ENCODE data around the gene MCMBP.
"Not testable (repeated sequence)": the region's sequence is repeated elsewhere in the genome, so short reads cannot be mapped to it uniquely, and the experiment has no call there.

The MCMBP gene

DNA sequence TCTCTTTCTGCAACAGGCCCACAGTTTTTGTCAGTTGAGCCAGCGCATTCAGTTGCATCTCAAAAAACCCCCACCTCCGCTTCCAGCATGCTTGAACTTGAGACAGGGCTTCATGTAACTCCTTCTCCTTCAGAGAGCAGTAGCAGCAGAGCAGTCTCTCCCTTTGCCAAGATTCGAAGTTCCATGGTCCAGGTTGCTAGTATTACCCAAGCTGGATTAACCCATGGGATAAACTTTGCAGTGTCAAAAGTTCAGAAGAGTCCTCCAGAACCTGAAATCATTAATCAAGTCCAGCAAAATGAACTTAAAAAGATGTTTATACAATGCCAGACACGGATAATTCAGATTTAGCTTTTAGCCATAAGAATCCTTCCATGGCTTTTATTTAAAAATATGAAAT, 45.2 kb downstream of the MCMBP start:
- no peak for DNase-seq

DNA sequence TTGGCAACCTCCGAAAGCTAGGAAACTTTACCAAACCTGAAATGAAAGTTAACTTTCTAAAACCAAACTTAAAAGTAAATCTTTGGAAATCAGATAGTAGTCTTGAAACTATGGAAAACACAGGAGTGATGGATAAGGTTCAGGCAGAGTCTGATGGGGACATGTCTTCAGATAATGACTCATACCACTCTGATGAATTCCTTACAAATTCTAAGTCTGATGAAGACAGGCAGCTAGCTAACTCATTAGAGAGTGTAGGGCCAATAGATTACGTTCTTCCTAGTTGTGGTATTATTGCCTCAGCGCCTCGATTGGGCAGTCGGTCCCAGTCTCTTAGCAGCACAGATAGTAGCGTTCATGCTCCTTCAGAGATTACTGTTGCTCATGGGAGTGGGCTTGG, 45.9 kb downstream of the MCMBP start:
- DNase-seq, result no peak

DNA sequence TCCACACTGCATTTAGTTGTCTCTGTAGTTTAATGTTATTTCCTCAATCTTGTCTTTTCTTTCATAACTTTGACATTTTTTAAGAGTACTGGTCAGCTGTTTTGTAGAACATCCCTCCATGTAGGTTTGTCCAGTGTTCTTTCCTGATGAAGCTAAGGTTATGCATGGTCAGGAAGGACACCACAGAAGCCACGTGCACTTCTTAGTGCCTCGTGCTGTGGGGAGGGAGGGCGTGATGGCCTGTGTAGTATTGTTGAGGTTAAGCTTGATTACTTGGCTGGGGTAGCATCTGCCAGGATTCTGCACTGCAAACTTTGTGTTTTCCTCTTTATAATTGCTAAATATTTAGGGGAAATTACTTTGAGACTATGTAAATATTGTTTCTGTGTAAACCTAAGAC, 48.3 kb downstream of the MCMBP start:
- DNase-seq, result no peak

DNA sequence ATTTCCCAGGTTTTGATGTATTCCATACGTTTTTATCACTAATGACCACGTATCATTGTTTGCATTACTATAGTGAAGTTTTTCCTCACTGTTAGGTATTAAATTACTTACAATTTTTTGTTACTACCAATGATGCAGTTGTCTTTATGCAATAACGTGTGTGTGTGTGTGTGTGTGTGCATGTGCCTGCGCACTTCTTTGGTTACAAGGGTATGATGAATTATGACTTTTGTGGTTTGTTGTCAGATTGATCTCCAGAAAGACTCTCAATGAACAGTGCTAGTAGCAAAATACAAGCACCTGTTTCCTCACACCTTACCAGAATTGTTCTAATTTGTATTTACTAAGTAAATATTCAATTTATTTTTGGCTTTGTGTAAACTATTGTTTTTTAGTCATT, 51.5 kb downstream of the MCMBP start:
- no peak for DNase-seq

DNA sequence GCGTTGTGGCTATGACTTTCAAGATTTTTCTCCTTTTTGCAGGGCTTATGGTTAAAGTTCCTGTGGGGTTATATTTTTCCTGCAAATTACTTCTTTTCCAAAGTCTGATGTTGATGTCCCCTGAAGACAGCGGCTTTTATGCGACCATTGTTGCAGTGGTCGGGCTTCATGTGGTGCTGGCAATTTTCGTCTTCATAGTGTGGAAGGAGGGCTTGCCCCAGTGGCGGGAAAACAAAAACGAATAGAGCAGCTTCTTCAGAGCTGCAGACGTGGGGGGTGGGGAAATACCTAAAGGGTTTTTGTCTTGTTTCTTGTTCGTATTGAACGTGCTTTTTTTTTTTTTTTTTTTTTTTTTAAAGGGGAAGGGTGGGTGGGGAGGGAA, 53.8 kb downstream of the MCMBP start:
- no peak for DNase-seq

DNA sequence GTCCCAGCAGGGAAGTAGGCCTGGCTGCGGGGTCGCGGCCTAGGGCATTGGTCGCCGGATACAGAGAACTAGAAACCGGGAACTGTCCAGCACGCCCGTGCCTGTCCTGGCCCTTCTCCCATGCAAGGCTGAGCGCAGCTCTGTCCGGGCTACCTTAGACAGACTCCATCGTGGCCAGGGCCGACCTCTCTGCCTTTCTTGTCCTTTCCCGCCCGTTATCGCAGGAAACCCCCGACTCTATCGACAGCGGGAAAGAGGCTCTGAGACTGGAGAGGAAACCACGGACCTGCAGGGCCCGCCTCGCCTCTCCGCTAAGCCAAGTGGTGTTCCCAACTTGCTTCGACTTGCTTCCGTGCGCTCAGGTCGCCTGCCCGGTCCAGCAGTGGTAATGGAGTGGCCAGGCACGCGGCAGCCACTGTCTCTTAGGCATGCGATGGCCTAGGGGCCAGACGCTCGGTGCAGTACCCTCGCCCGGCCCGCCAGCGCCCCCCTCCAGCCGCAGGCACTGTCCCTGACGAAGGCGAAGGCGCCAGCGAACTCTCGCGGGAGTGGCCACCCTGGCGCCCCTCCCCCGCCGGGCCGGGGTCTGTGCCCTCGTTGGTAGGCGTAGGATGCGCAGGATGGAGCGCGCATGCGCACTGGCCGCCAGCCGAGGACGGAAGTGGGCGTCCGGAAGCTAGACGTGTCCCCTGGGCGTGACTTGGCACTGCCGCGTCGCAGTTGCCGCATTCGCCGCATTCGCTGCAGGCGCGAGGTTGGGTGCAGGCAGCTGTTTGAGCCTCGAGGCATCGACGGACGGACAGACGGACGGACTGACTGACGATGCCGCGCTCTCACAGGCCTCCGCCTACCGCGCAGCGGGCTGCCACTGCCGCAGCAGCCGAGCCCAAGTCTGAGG, 54.4 kb downstream of the MCMBP start:
- DNase-seq, result peak; percentile 8

DNA sequence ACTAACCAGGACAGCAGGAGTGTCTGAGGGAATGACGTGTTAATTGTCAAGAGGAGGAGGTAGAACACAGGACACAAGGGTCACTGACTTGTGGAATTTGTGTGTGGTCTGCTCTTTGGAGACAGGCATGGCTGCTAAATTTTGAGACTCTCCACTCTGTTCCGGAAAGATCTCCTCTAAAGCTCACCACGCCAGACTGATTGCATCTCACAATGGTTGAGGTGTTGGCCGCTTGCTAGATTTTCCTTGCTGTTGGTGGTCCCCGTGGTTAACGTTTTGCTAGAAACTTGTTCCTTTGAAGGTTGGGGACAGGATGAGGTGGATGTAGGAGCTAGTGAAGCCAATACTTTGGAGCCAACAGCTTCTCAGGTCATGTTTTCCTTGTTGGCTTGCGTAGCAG, 57.0 kb downstream of the MCMBP start:
- DNase-seq, result no peak

DNA sequence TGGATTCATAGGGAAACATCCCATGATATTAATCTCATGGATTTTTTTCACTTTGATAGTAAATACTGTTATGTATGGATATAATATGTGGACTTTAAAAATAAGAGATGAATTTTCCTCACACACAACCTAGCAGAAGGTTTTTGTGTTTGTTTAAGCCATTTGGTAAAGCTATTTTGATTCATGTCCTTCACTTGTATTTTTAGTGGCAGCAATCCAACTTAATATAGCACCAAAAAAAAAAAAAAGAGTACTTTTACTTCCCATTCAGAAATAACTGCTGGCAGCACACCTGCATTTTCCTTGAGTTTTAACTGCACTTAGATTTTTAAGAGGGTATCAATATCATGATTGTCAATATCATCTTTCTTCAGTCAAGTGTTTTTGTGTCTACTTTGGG, 60.0 kb downstream of the MCMBP start:
- no peak for DNase-seq

DNA sequence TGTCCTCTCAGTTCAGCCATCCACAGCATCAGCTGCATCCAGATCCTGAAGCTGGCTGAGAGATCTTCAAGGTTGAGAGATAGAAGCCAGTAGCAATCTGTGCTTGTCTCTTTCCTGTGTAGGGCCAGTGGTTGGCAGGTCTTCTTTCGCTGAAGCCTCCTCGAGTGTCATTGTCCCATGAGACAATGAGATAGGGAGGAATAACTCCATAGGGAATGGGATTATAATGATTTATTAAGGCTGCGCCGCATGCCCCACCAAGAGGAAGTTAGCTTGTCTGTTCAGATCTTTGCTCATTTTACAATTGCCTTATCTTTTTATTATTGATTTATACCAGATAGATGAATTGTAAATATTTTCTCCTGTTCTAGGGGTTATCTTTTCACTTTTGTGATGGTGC, 61.5 kb downstream of the MCMBP start:
- no peak for DNase-seq

DNA sequence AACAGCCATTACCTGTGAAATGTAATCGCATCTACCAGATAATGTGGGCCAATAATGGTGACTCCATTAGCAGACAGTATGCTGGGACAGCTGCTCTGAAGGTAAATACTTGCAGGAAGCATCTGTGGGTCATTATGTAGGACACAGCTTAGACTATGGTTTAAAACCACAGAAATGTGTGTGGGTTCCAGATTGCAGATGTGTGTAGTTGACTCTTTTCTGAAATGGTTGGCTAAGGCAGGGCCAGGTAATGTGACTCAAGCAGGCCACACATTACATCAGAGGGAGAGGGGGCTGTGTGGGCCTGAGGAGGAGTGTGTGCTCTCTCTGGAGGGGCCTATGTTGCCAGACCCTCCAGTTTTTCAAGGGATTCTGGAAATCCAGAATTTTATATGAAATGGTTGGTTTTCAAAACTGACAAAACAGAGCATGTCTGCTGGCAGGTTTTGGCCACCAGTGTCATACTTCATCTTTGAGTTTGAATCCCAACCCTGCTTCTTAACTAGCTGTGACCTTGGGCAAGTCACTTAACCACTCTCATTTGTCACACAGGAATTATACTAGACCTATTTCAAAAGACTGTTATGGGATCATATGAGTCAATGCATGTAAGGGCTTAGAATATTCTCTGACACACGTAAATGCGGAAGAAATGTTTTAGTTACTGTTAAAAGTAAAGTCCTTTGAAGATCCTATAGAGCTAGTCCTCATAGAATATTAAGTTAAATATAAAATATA, 64.5 kb downstream of the MCMBP start:
- DNase-seq, result no peak

DNA sequence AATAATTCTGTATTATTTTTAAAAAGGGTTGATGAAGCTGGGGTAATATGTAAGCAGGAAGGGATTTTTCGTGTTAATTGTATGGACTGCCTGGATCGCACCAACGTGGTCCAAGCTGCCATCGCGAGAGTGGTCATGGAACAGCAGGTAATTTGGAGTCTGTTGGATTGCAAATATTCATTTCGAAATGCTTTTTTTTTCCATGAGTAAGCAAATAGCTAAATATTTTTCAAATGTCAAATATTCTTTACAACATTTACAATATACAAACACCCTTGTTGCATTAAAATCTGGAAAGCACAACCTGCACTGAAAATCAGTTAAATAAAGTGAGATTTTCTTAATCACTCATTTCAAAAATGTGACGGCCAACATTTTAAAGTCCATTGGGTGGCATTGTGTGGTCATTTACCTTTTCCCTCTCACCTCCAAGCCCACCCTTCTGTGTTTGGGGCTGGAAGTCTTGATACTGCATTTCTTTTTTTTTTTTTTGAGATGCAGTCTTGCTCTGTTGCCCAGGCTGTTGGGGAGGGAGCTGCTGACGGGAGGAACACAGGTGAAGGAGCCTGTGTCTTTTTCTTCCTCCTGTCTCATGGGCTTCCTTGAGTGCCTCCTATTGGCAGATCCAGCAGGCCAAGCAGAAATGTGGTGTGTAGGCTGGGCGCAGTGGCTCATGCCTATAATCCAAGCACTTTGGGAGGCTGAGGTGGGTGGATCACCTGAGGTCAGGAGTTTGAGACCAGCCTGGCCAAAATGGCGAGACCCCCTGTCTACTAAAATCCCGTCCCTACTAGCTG, 66.1 kb downstream of the MCMBP start:
- no peak for DNase-seq

DNA sequence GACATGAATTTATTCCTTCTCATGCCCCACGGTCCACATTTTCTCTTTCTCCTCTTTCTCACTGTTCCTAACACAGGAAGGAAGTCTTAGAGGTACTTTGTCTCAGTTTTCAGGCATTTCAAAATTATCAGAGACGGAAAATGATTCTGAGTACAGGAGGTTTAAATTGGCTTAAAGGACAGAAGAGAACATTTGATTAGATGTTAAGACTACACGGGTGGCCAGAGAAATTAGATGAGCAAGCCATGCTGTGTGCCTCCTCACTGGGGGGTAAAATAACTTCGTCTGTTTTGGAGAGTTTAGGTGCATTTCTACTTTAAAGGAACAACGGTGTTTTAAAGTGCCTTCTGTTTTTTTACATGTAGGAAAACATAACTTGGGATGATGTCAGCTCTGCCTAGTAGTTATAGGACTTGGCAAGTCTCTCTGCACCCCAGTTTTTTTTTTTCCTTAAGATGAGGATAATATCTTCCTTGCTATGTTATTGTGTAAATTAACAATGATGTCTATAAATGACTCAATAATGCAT, 66.9 kb downstream of the MCMBP start:
- DNase-seq, result no peak

DNA sequence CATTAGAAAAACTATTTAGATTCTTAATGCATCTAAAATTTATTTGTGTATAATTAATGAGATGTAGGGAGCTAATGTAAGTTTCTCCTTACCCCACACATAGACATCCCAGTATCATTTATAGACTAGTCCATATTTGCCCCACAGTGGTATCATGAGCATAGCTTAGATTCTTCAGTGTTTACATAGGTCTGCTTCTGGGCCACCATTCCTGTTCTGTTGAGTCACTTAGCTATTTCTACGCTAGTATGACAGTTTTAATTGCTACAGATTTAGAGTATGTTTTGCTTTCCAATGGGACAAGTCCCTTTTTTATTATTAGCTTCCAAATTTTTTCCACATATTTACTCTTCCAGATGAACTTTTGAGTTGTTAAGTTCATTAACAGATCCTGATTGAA, 69.4 kb downstream of the MCMBP start:
- no peak for DNase-seq

DNA sequence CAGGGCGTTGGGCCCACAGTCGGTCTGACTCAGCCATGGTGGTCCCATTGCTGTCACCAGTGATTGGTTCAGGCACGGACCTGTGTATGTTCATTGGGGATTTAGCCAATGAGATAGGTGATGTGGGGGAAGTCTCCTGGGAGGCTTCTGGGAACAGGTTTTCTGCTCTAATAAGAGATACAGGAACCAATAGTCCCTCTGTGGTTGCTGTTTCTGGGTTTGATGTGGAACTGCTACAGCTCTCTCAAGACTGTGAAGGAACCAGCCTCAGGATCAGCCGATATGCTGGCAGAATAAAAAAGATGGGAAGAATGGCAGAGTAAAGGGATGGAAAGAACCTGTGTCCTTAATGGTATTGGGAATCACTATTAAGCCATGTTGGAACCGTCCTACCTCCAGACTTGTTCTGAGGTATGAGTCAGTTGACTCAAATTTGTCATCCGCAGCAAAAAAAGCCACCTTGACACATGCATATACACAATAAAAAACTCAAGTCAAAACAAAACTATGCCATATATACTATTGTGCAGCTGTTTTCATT, 70.6 kb downstream of the MCMBP start:
- DNase-seq, result no peak

DNA sequence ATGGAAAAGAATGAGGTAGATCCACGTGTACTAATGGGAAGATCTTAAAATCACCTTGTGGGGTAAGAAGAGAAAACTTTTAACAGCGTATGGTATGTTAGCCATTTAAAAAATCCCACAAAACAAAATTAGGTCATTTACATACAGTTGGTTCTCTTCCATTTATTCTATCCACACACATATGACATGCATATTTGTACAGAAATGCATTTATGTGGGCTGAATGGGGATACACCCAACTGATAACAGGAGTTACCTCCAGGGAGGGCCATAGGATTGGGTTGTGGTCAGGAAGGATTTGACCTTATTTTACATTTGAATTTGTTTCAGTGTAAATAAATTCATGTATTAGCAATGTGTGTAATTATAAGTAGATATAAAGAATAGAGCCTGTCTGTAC, 71.5 kb downstream of the MCMBP start:
- no peak for DNase-seq

DNA sequence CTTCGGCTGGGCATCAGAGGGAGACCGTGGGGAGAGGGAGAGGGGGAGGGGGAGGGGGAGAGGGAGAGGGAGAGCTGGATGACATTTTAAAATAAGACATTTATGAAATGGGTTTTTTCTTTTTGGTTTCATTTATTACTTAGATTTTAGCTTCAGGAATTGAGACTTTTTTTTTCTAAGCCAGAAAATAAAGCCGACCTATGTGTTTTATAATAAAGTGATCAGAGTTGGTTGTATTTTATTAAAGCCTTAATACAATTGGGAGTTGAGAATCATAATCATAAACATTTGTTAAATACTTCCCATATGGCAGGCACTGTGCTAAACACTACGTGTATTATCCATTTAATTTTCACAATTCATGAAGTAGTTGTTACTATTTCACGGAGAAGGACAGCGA, 76.6 kb downstream of the MCMBP start:
- no peak for DNase-seq

DNA sequence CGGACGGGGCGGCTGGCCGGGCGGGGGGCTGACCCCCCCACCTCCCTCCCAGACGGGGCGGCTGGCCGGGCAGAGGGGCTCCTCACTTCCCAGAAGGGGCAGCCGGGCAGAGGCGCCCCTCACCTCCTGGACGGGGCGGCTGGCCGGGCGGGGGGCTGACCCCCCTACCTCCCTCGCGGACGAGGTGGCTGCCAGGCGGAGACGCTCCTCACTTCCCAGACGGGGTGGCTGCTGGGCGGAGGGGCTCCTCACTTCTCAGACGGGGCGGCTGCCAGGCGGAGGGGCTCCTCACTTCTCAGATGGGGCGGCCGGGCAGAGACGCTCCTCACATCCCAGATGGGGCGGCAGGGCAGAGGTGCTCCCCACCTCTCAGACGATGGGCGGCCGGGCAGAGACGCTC, 77.5 kb downstream of the MCMBP start:
- not testable (repeated sequence) for DNase-seq

DNA sequence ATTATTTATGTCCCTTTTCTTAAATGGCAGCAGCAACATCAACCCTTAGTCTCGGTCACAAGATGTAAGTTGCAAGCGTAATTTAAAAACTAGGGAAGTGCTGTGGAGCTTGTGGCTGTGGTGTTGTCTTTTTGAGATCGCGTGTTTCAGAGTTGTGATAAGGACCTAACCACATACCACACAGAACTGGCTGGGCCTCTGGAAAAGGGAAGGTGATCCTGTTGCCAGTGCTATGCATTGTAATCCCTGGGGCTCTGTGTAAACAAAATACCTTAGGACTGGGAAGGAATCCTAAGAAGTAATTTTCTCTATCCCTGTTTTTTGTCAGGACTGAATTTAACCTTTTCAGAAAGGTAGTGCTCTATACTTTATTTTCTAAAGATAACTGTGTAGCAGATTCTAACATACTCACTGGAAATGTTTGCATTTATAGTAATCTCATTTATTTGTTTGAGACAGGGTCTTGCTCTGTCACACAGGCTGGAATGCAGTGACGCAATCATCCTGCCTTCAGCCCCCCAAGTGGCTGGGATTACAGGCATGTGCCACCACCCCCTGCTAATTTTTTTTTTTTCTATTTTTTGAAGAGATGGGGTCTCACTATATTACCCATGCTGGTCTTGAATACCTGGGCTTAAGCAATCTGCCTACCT, 86.4 kb downstream of the MCMBP start:
- DNase-seq, result no peak

DNA sequence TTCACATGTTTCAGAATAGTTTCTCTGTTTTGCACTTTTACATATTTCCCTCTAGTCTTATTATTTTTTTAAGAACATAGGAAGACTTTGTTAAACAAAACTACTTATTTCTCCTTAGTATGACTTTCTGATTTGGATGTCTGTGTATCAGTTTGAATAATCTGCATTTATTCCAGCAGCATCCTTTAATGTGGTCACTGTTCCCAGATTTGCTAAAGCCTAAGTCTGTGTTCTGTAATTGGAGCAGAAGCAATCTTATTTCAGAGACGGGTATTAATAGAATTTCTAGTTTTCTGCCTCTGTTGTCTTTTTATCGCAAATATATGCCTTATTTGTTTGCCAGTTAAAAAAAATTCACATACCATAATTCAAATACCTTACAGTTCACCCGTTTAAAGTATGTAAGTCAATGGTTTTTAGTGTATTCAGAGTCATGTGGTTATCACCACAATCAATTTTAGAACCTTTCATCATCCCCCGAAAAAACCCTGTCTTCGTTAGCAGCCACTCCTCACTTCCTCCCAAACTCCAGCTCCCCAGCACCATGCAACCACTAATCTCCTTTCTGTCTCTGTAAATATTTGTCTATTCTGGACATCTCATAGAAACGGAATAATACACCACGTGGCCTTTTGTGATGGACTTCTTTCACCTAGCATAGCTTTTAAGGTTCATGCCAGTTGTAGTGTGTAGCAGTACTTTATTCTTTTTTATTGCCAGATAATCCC, 88.1 kb downstream of the MCMBP start:
- no peak for DNase-seq

DNA sequence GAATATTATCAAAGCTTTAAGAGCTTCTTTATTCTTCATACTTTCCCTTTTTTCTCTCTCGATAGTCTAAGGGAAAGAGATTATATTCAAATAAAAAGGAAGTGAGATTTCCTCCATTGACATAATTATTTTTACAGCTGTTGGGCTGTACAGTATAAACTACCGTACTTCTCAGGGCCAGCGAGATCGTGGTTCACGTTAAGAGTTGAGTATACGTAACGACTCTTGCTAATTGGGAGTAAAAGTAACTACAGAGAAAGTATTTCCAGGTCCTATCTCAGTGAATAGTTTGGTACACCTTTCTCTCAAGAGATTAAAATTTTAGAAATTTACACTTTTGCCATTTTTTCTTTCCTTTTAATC, 89.0 kb downstream of the MCMBP start:
- DNase-seq, result no peak

DNA sequence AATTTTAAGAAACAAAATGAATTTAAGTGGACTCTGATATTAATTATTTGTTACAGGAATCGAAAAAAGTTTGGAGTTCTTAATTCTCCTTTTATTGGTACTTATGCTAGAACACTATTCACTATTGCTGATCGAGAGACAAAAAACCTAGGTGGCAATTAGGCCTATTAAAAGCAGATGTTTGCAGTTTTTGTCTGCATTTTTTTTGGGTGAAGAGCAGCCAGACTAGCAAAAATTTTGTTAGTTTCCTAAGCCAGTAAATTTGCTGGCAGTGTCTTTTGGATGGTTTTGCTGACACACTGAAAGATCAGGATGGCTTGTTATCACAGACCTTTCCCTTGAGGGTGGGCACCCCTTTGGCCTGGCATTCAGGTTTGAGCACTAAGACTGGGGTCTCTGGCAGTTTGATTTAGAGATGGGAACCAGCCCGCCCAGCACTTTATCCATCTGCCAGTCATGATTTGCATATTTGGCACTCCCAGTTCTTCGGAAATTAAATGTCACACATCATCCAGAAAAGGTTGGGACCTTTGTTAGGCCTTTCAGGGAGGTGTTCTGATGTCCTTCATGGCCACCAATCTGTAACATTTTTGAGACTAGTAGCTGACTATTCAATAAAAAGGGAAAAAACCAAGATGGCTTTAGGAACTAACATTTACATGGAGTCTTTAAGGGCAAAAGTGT, 89.5 kb downstream of the MCMBP start:
- no peak for DNase-seq

All from activated gamma-delta T cell (primary cell).